Activated CD4-positive, CD25-positive, alpha-beta regulatory T cell (primary cell): Measurements from ENCODE around the gene MAN1C1.
"Not testable (repeated sequence)": the region's sequence is repeated elsewhere in the genome, so short reads cannot be mapped to it uniquely, and the experiment has no call there.

Experiments used
- DNase-seq, 4 experiments: peaks; one replicate each; lab custom pipeline; 2025; lab: John Stamatoyannopoulos, UW

Gene MAN1C1

DNA sequence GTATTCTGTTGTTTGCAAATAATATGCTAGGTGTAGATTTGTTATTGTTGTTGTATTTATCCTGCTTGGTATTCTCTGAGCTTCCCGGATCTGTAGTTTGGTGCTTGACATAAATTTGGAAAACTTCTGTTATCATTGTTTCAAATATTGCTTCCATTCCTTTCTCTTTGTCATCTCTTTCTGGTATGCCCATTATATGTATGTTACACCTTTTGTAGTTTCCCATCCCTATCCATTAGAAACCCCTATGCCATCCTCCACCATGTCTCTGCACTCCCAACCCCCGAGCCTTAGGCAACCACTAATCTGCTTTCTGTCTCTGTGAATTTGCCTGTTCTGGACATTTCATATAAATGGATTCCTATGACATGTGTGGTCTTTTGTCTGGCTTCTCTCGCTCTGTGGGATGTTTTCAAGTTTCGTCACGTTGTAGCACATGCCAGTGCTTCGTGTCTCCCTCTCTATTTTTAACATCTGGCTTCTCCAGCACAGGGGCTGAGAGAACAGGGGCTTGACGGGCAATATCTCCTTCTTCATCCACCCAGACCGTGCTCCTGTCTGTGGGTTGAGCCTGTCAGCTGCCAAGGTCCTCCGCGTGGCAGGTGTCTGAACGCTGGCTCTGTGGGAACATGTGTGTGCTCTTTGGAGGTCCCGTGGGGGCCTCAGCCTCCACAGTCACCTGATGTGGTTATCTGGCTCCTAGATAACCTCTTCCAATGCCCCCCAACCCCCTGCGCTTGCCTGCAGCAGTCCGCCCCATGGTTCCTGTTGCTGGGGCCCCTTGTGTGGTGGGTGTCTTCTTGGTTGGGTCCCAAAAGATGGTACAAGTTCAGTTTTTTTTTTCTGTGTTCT, 32.8 kb upstream of the MAN1C1 start:
- DNase-seq = no peak

DNA sequence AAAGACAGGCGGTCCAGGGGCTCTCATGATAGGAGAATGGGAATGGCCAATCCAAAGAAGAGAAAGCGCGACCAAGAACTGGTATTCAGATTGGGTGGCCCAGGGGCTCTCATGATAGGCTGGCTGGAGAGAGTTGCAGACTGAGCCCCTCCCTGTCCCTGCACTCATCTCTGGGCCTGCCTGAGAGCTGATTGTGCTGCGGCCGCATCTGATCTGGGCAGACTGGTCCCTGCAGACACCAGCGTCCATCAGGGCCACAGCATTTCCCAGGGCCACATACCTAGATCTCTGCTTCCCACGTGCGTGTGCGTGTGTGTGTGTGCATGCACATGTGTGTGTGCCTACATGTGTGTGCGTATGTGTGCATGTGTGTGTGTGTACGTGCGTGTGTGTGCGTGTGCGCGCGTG, 30.4 kb upstream of the MAN1C1 start:
- no peak for DNase-seq

DNA sequence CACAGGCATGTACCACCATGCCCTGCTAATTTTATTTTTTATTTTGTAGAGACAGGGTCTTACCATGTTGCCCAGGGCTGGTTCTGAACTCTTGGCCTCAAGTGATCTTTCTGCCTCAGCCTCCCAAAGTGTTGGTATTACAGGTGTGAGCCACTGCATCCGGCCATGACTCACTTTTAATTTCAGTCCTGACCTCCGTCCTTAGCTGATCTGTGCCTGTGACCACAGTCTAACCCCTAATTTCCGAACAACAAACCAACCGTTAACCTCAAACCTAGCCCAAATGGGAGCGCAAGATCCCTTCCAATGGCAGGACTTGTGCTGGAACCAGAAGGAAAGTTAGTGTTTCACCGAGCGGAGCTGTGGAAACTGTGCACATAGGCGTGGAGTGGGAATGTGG, 29.3 kb upstream of the MAN1C1 start:
- DNase-seq = no peak

DNA sequence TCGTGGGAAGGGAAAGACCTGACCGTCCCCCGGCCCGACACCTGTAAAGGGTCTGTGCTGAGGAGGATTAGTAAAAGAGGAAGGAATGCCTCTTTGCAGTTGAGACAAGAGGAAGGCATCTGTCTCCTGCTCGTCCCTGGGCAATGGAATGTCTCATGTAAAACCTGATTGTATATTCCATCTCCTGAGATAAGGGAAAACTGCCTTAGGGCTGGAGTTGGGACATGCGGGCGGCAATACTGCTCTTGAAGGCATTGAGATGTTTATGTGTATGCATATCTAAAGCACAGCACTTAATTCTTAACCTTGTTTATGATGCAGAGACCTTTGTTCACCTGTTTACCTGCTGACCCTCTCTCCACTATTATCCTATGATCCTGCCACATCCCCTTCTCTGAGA, 28.4 kb upstream of the MAN1C1 start:
- not testable (repeated sequence) for DNase-seq

DNA sequence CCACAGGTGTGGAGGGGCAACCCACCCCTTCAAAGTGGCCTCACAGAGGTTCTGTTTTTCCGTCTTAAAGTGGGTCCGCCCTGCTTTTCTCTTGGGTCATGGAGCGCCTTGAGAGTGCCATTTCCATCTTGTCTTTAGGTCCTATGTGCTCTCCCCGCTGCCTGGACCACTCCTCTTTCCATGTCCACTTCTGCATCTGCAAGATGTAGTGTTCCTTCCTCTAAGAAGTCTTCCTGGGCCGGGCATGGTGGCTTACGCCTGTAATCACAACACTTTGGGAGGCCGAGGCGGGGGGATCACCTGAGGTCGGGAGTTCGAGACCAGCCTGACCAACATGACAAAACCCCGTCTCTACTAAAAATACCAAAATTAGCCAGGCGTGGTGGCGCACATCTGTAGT, 27.8 kb upstream of the MAN1C1 start:
- DNase-seq = not testable (repeated sequence)

DNA sequence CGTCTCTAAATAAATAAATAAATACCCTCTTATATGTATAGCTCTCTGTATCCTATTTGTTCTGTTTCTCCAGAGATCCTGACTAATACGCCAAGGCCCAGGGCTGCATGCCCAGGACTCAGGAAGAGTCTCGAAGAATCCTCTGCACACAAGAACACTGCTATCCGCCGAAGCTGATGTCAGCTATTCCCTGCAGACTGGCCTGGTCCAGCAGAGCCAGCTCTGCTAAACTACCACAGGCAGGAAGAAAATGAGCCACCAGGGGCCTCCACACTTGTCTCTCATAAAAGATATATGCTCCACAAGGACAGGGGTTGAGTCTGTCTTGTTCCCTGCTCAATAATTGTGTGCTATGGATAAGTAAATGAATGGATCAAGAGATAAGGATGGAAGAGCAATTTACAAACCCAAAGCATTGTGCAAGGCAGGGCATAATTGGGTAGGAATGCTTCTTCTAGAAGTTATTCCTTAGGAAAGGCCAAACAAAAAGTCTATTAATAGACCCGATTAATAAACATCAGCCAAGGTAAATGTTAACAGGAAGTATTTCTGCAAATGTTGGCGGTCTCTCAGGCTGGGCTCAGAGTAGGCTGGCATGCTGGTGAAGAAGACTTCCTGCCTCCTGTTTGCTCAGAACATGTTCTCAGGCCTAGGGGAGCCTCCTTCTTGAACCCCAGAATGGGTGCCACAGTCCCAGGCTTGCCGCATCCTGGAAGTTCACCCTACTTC, 26.3 kb upstream of the MAN1C1 start:
- no peak for DNase-seq

DNA sequence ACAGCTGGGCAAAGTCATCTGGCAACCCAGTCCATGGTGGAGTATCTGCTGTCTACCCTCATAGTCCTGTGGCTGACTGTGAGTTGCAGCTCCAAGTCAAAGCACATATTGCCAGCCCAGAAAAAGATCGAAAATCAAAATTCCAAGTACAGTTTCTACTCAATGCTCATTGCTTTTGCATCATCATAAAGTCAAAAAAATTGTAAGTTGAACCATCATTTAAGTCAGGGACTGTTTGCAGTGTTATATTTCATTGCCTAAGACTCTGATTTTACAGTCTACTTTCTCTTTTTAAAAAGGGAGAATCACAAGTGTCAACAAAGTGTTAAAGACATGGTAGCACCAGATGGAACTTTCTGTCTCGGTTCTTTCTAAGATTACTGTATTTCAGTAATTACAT, 22.7 kb upstream of the MAN1C1 start:
- DNase-seq = no peak

DNA sequence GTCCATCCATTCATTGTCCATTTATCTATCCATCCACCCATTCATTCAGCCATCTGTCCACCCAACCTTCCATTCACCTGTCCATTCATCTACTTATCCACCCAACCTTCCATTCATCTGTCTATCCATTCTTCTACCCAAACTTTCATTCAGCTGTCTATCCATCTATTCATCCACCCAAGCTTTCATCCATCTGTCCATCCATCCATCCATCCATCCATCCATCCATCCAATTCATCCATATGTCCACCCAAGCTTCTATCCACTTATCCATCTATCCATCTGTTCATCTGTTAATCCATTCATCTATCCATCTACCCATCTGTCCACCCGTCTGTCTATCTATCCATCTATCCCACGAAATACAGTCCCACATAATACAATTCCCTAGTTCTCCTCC, 21.6 kb upstream of the MAN1C1 start:
- no peak for DNase-seq

DNA sequence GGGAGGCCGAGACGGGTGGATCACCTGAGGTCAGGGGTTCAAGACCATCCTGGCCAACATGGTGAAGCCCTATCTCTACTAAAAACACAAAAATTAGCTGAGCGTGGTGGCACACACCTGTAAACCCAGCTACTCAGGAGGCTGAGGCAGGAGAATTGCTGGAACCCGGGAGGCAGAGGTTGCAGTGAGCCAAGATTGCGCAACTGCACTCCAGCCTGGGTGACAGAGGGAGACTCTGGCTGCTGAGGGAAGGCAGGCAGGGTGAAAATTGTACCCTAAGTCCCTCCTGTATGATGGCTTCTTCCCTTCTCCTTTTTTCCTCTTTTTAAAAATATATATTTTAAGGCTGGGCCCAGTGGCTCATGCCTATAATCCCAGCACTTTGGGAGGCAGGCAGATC, 19.9 kb upstream of the MAN1C1 start:
- not testable (repeated sequence) for DNase-seq

DNA sequence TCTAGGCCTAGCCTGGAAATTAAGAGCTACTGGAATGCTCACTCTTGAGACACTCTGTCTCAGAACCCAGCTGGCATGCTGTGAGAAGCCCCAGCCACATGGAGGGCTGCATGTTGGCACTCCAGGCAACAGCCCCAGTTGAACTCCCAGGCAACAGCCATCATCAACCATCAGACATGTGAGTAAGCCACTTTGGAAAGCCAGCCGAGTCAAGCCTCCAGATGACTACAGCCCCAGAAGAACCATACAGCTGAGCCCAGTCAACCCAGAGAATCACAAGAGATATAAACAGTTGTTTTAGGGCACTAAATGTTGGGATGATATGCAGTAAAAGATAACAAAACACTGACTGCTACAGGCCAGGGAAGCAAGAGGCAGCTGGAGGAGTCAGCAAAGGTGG, 17.7 kb upstream of the MAN1C1 start:
- no peak for DNase-seq

DNA sequence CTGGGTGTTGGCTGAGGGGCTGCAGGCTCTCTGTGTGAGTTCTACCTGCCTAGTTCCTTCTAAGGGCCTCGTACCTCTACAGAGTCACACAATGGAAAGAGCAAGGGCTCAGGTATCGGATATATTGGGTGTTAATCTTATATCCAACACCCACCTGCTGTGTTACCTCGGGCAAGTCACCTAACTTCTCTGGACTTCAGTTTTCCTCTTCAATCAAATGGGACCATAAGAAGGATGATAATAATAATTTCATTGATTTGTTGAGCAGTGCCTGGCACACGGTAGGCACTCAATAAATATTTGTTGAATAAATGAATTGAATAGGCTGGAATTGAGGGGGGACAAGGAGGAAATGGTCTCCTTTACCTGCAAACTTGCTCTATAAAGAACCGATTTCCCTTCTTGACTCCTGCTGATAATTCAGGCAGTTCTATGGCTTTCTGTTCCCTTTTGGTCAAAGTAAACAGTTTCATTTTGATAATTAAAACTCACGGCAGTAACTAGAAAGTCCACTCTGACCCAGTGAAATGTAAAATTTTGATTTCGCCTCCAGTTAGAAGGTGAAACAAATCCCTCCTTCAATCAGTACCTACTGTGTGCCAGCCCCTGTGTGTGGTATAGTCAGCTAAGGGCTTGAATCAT, 16.5 kb upstream of the MAN1C1 start:
- no peak for DNase-seq

DNA sequence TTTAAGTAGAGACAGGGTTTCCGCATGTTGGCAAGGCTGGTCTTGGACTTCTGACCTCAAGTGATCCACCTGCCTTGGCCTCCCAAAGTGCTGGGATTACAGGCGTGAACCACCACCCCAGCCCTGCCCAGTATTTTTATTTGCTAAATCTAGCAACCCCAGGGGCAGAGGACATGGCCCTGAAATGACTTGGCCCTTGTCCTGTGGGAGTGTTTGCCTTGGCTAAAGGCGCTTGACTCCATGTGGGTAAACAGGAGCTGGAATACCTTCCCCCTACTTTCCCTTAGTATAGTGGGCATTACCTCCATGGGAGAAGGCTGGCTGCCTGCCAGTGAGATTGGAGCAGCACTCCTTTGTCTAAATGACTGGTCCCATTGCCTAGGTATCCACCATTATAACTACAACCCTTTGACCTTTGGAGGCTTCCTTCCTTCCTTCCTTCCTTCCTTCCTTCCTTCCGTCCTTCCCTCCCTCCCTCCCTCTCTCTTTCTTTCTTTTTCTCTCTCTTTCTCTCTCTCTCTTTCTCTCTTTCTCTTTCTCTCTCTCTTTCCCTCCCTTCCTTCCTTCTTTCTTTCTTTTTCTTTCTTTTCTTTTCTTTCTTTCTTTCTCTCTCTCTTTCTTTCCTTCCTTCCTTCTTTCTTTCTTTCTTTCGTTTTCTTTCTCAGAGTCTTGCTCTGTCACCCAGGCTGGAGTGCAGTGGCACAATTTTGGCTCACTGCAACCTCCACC, 15.5 kb upstream of the MAN1C1 start:
- not testable (repeated sequence) for DNase-seq

DNA sequence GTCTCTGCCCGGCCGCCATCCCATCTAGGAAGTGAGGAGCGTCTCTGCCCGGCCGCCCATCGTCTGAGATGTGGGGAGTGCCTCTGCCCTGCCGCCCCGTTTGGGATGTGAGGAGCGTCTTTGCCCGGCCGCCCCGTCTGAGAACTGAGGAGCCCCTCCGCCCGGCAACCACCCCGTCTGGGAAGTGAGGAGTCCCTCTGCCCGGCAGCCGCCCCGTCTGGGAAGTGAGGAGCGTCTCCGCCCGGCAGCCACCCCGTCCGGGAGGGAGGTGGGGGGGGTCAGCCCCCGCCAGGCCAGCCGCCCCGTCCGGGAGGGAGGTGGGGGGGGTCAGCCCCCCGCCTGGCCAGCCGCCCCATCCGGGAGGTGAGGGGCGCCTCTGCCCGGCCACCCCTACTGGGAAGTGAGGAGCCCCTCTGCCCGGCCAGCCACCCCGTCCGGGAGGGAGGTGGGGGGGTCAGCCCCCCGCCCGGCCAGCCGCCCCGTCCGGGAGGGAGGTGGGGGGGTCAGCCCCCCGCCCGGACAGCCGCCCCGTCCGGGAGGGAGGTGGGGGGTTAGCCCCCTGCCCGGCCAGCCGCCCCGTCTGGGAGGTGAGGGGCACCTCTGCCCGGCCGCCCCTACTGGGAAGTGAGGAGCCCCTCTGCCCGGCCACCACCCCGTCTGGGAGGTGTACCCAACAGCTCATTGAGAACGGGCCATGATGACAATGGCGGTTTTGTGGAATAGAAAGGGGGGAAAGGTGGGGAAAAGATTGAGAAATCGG, 12.6 kb upstream of the MAN1C1 start:
- not testable (repeated sequence) for DNase-seq

DNA sequence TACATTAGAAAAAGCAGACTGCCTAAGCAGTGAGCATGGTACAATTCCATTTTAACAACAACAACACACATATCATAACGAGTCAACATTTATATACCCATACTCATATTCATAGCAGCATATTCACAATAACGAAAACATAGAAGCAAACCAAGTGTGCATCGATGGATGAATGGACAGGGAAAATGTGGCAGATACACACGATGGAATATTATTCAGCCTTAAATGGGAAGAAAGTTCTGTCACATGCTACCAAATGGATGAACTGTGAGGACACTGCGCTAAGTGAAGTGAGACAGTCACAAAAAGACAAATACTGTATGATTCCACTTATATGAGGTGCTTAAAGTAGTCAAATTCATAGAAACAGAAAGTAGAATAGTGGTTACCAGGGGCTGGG, 9.5 kb upstream of the MAN1C1 start:
- DNase-seq = no peak

DNA sequence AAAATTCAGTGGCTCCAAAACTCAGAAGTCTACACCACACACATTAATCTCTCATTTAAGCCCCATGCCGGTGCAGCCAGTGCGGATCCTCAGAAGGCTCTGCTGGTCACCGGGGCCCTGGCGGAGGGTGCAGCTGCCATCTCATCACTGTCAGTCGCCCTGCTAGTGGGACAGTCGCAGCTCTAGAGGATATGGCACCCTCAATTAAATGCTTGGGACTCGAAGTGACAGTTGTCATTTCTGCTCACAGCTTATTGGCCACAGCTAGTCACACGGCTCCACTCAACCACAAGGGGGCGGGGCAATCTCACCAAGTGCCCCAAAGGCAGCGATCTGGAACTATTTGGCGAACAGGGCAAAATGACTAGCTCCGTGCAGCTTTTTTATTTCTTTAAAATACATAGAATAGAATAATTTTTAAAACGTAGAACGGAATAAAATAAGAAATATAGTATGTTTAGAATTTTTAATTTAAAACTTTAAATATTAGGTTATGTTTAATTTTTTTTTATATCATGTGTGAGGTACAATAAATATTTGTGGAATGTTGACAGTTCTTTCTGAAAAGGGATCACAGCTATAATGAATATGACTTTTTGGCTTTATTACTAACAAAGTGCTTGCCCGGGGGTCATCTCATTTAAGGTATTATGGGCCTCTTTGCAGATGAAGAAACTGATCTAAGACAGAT, 8.0 kb upstream of the MAN1C1 start:
- peak; percentile 73 to 80 (median 76) for DNase-seq

DNA sequence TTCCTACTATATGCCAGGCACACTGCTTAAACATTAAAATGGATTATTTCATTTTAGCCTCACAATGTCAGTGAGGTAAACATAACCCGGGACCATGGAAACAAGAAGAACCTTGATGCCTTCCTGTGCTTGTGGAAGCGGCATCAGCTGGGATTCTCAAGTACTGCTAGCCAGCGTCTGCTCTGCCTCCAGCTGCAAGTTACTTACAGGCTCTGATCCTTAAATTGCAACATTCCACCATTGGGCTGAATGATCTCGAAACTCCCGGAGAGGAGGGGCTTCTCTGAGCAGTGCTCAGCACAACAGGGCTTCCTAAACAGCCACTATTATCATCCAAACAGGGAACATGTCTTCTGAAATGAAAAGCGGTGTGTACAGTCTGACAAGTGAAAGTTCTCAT, 6.7 kb upstream of the MAN1C1 start:
- DNase-seq = no peak

DNA sequence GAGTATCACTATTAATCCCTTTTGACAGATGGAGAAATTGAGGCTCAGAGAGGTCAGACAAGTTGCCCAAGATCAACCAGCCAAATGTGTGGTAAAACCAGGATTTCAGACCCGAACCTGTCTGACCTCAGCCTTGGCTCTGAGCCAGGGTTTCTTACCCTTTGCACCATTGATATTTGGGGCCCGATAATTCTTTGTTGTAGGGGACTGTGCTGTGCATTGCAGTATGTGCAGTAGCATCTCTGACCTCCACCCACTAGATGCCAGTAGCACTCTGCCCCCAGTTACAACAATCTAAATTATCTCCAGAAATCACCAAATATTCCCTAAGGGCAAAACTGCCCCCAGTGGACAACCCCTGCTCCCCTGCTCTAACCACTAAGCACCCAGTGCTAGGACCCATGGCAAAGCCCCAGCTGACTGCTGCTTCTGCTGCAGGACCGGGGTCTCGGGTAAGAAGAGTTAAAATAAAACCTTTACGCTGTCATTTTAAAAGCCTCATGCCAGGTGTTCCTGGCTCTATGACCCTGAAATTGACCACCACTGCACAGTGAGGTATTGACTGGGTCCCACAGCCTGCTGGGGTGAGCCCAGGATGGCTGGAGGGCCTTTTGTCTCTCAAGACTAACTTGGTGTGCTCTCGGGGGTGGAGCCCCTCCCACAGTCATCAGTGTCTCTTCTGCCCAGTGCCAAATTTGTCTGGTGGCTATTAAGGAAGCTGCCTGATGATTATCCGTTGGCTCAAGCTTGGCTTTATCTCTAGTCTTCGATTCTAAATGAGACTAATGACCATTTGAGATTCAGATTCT, 5.6 kb upstream of the MAN1C1 start:
- DNase-seq = no peak

DNA sequence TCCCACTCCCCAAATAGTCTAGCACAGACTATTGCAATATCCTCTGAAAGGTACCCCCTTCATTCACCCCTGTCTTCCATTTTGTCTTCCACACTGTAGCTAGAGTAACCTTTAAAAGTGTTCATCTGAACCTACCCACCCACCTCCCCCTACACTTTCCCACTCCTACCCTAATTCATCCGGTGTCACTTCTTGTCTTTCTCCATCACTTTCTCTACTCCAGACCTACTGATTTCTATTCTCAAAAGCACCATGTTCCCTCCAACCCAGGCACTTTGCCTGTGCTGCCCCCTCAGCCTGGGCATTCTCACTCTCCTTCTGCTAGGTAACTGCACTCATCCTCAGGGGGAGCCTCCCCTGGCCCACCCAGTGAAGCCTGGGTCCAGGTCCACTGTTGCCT, 4.7 kb upstream of the MAN1C1 start:
- DNase-seq = no peak

DNA sequence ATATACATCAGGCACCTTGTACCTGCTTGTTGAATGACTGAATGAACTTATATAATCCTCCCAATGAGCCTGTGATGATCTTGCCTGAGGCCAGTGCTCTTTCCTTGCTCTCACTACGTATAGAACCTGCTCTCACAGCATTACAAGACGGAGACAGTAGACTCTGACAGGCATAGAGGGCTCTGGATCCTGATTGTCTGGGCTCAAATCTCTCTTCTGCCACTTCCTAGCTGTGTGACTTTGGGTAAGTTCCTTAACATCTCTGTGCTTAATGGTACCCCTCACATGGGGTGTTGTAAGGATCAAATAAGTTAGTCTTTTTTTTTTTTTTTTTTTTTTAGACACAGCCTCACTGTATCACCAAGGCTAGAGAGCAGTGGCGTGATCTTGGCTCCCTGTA, 4.2 kb upstream of the MAN1C1 start:
- no peak for DNase-seq

DNA sequence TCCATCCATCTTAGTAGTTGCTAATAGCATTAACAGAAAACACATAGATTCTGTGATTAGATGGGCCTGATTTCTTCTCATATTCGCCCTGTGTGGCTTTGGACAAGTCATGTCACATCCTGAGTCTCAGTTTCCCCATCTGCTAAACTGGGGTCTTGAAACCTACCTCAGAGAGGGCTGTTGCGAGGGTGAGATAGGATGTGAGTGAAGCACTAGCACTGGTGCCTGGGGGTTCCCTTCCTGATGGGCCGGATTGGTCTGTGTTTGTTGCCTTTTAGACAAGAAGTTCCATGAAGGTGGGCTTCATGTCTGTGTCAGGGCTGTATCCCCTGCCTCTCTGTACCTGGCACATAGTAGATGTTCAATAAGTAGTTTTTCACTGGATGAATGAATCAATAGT, 3.5 kb upstream of the MAN1C1 start:
- DNase-seq = no peak
